ENCODE results near the gene ARRDC4.

ARRDC4 gene

DNA sequence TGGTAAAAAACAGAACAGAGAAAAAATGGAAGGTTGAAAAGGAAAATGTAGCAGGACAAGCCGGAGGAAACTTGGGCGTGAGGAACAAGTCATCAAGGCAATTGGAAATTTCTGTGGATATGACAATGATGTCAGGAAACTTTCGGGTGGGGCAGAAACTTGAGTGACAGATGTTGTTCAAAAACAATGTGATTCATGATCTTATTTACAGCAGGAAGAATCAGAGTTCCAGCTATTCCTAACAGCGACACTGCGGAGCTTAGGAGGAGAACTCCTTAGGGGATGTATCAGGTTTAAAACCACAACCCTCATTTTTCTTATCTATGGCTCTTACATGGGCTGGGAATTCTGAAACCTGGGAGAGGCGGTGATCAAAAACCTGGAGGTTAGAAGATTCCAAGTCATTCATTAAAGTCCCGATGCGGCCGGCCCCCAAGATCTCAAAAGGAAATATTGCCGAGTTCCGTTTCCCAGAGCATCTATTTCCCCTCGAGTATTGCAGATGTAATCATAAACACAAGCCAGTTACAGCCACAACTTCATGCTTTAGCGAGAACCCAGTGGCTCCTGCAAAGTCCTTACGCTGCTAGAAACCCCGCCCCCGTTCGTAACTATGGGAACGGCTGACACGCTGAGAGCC is 659 bp upstream of the ARRDC4 start:
- TF ChIP-seq, protein P1, sequence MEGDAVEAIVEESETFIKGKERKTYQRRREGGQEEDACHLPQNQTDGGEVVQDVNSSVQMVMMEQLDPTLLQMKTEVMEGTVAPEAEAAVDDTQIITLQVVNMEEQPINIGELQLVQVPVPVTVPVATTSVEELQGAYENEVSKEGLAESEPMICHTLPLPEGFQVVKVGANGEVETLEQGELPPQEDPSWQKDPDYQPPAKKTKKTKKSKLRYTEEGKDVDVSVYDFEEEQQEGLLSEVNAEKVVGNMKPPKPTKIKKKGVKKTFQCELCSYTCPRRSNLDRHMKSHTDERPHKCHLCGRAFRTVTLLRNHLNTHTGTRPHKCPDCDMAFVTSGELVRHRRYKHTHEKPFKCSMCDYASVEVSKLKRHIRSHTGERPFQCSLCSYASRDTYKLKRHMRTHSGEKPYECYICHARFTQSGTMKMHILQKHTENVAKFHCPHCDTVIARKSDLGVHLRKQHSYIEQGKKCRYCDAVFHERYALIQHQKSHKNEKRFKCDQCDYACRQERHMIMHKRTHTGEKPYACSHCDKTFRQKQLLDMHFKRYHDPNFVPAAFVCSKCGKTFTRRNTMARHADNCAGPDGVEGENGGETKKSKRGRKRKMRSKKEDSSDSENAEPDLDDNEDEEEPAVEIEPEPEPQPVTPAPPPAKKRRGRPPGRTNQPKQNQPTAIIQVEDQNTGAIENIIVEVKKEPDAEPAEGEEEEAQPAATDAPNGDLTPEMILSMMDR (IDR thresholded peaks at IDR 0.05; ENCODE audit: insufficient read depth, low read length, poor library complexity, severe bottlenecking) = no peak

DNA sequence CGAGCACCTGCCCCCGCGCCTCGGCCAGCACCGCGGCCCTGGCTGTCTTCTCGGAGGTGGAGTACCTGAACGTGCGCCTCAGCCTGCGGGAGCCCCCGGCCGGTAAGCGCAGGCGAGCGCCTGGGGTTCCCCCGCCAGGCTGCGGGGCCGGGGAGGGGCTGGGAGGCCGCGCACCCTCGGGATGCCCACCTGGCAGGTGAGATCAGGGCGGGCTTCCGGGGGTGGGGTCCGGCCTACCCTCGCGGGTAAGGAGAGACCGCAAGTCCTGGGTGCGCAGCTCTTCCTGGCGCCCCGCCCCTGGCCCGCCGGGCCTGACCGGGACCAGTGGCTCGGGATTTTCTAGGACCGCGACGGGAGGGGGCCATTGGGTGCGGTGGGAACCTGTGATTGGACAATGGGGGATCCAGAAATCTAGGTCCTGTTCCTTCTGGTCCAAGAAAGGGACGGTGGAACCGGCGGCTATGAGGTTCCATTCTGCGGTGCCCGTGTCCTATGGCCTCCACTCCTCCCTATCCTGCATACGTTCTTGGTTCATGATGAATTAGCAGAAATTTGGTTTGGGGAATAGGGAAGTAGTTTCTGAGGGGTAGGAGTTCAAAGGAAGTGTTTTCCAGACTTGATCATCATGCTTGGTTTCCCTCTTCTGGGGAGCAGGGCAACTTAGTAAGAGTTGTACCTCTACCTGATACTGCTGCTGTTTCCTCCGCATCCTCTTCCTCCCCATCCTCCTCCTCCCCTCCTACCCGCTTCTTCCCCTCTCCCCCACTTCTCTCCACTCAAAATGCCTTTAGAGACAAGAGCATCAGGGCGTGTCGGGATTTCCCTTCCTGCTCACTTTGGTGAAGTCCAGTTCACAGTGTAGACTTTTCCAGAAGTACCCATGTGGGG is 808 bp downstream of the ARRDC4 start:
- no peaks in the 10 kb centered on the region for H3K27me3 ChIP-seq (replicated peaks; ENCODE audit: control insufficient read depth, insufficient read depth, low read length)
- no peaks in the 10 kb centered on the region for H3K36me3 ChIP-seq (ENCODE audit: control insufficient read depth, insufficient read depth, low read length)
- no peak for DNase-seq (ENCODE audit: extremely low read depth, insufficient read length)
- TF ChIP-seq, protein P1 (IDR thresholded peaks at IDR 0.05; ENCODE audit: insufficient read depth, low read length, poor library complexity, severe bottlenecking) = no peak
- H3K4me3 ChIP-seq (replicated peaks; ENCODE audit: low read depth, low read length) = no peak overlapping the region

More for the DNA sequence above, 659 bp upstream of the ARRDC4 start:
- Histone ChIP-seq H3K36me3 (ENCODE audit: control insufficient read depth, insufficient read depth, low read length) (no peaks in the 10 kb centered on the region), H3K4me3 (replicated peaks; ENCODE audit: low read depth, low read length) (no peak overlapping the region), H3K27me3 (replicated peaks; ENCODE audit: control insufficient read depth, insufficient read depth, low read length) (no peaks in the 10 kb centered on the region)
- DNase-seq (ENCODE audit: extremely low read depth, insufficient read length) = no peak

DNA sequence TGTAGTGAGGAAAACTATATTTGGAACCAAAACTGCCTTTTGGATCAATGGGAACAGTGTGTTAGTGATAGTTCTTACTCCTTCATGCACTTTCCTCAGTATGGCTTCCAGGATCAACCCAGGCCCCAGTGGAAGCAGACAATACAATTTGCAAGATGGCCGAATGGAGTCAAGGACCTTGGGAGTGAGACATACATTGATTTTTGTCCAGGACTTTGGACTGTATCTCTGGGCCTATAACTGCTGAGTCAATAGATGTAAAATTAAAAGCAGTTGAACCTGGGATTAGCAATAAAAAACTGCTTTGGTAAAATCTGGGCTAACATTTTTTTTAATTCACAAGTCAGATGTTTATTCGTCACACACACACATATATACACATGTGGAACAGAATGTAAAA is 1.8 kb downstream of the ARRDC4 start:
- no peak for DNase-seq (ENCODE audit: extremely low read depth, insufficient read length)
- Histone ChIP-seq H3K36me3 (ENCODE audit: control insufficient read depth, insufficient read depth, low read length) (no peaks in the 10 kb centered on the region), H3K27me3 (replicated peaks; ENCODE audit: control insufficient read depth, insufficient read depth, low read length) (no peaks in the 10 kb centered on the region), H3K4me3 (replicated peaks; ENCODE audit: low read depth, low read length) (no peak overlapping the region)
- TF ChIP-seq, protein P1 (IDR thresholded peaks at IDR 0.05; ENCODE audit: insufficient read depth, low read length, poor library complexity, severe bottlenecking) = no peak

DNA sequence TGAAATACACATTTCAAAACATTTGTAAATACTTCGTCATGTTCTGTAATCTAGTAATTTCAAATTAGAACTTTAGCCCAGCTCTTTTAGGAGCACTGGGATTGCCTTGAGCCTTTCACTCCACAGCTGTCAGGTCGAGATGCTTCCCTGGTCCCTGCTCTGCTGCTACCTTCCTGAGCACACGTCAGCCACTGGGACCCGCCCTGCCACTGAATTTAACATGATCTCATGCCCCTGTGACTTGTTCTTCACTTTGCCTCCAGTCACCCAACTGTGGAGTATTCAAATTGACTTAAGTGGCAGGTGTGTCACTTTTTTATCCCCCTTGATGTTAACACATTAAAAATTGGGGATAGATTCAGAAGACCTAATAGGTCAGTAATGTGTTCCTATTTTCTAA is 3.3 kb downstream of the ARRDC4 start:
- TF ChIP-seq, protein P1 (IDR thresholded peaks at IDR 0.05; ENCODE audit: insufficient read depth, low read length, poor library complexity, severe bottlenecking) = no peak
- no peak for DNase-seq (ENCODE audit: extremely low read depth, insufficient read length)
- H3K4me3 ChIP-seq (replicated peaks; ENCODE audit: low read depth, low read length) = no peak overlapping the region
- no peaks in the 10 kb centered on the region for H3K36me3 ChIP-seq (ENCODE audit: control insufficient read depth, insufficient read depth, low read length)
- H3K27me3 ChIP-seq (replicated peaks; ENCODE audit: control insufficient read depth, insufficient read depth, low read length) = no peaks in the 10 kb centered on the region

DNA sequence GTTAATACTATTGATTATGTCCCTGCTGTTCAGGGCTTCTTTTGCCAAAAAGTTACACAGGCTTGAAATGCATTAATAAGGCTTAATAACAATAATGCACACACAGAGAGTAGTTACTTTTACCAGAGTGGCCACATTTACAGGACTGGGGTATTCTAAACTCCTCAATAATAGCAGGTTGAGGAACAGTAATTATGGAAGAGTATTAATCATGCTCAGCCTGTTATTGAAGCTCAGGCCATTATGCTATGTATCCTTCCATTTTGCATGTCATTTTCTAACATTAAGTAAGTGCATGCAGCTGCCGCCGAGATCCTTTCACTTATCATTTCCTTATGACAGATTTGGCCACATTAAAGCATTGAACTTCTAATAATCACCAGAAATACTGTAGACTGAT is 5.7 kb downstream of the ARRDC4 start:
- no peak for DNase-seq (ENCODE audit: extremely low read depth, insufficient read length)
- no peak overlapping the region for H3K4me3 ChIP-seq (replicated peaks; ENCODE audit: low read depth, low read length)
- no peaks in the 10 kb centered on the region for H3K36me3 ChIP-seq (ENCODE audit: control insufficient read depth, insufficient read depth, low read length)
- H3K27me3 ChIP-seq (replicated peaks; ENCODE audit: control insufficient read depth, insufficient read depth, low read length) = no peaks in the 10 kb centered on the region
- TF ChIP-seq, protein P1 (IDR thresholded peaks at IDR 0.05; ENCODE audit: insufficient read depth, low read length, poor library complexity, severe bottlenecking) = no peak

All from GM06990 (cell line).